HEK293 (cell line): ENCODE measurements around the gene PHF12.

Experiments
- GFI1B ChIP-seq: fragments of 450-650 bp; formaldehyde crosslinking; IDR thresholded peaks from 2 replicates; pipeline ENCODE4 v1.5.1; 2016; ENCODE audit warnings: missing biosample characterization, missing genetic modification characterization
- KLF7 ChIP-seq: fragments of 450-650 bp; formaldehyde crosslinking; IDR thresholded peaks from 2 replicates; pipeline ENCODE4 v1.5.1; 2016; ENCODE audit warnings: missing biosample characterization, missing genetic modification characterization, borderline replicate concordance
- OSR2 ChIP-seq: fragments of 450-650 bp; formaldehyde crosslinking; IDR thresholded peaks from 2 replicates; pipeline ENCODE4 v1.5.1; 2016; ENCODE audit warnings: missing biosample characterization, missing genetic modification characterization
- SP7 ChIP-seq: fragments of 450-650 bp; formaldehyde crosslinking; IDR thresholded peaks from 2 replicates; pipeline ENCODE4 v1.5.1; 2016; ENCODE audit warnings: missing biosample characterization, missing genetic modification characterization
- TRIM28 ChIP-seq: IDR thresholded peaks from 2 replicates; pipeline ENCODE4 v1.6.1; 2011; ENCODE audit warnings: low read length, control low read depth, borderline replicate concordance
- ZEB2 ChIP-seq: fragments of 450-650 bp; formaldehyde crosslinking; IDR thresholded peaks from 2 replicates; pipeline ENCODE4 v1.5.1; 2016; ENCODE audit warnings: missing biosample characterization, missing genetic modification characterization
- ZFHX2 ChIP-seq: fragments of 450-650 bp; formaldehyde crosslinking; conservative IDR thresholded peaks from 2 replicates; pipeline ENCODE4 v1.5.1; 2016; ENCODE audit warnings: missing biosample characterization, missing genetic modification characterization
- ZNF2 ChIP-seq: fragments of 450-650 bp; formaldehyde crosslinking; IDR thresholded peaks from 2 replicates; pipeline ENCODE4 v1.5.1; 2016; ENCODE audit warnings: missing biosample characterization, missing genetic modification characterization
- ZNF23 ChIP-seq: fragments of 450-650 bp; formaldehyde crosslinking; IDR thresholded peaks from 2 replicates; pipeline ENCODE4 v1.5.1; 2016; ENCODE audit warnings: missing biosample characterization, missing genetic modification characterization, borderline replicate concordance
- ZNF24 ChIP-seq: fragments of 450-650 bp; formaldehyde crosslinking; IDR thresholded peaks from 2 replicates; pipeline ENCODE4 v1.5.1; 2016; ENCODE audit warnings: missing biosample characterization, missing genetic modification characterization
- ZNF280D ChIP-seq: fragments of 450-650 bp; formaldehyde crosslinking; IDR thresholded peaks from 2 replicates; pipeline ENCODE4 v1.5.1; 2016; ENCODE audit warnings: missing biosample characterization, missing genetic modification characterization
- ZNF341 ChIP-seq: fragments of 450-650 bp; formaldehyde crosslinking; IDR thresholded peaks from 2 replicates; pipeline ENCODE4; 2016; ENCODE audit warnings: low read depth, missing biosample characterization, missing genetic modification characterization
- ZNF350 ChIP-seq: fragments of 450-650 bp; formaldehyde crosslinking; IDR thresholded peaks from 2 replicates; pipeline ENCODE4 v1.5.0; 2017; ENCODE audit warnings: missing biosample characterization, mild to moderate bottlenecking, missing genetic modification characterization
- ZNF37A ChIP-seq: fragments of 450-650 bp; IDR thresholded peaks from 2 replicates; pipeline ENCODE4 v1.5.1; 2018; ENCODE audit warnings: missing biosample characterization, missing genetic modification characterization
- ZNF426 ChIP-seq: fragments of 450-650 bp; formaldehyde crosslinking; IDR thresholded peaks from 2 replicates; pipeline ENCODE4 v1.5.1; 2017; ENCODE audit warnings: missing biosample characterization, missing genetic modification characterization, mild to moderate bottlenecking, inconsistent platforms, moderate library complexity
- ZNF449 ChIP-seq: fragments of 450-650 bp; formaldehyde crosslinking; IDR thresholded peaks from 2 replicates; pipeline ENCODE4 v1.5.1; 2017; ENCODE audit warnings: missing biosample characterization, mild to moderate bottlenecking, missing genetic modification characterization, moderate library complexity
- ZNF518A ChIP-seq: fragments of 450-650 bp; formaldehyde crosslinking; conservative IDR thresholded peaks from 2 replicates; pipeline ENCODE4 v1.5.1; 2016; ENCODE audit warnings: low read depth, missing biosample characterization, missing genetic modification characterization
- ZNF610 ChIP-seq: fragments of 450-650 bp; formaldehyde crosslinking; IDR thresholded peaks from 2 replicates; pipeline ENCODE4 v1.5.1; 2016; ENCODE audit warnings: missing biosample characterization, missing genetic modification characterization, borderline replicate concordance
- ZNF639 ChIP-seq: fragments of 450-650 bp; formaldehyde crosslinking; IDR thresholded peaks from 2 replicates; pipeline ENCODE4 v1.5.1; 2016; ENCODE audit warnings: missing biosample characterization, missing genetic modification characterization
- ZNF843 ChIP-seq: fragments of 450-650 bp; formaldehyde crosslinking; IDR thresholded peaks from 2 replicates; pipeline ENCODE4 v1.5.1; 2016; ENCODE audit warnings: missing biosample characterization, missing genetic modification characterization
- TF ChIP-seq, protein P1 (sequence below): fragments of 450-650 bp; formaldehyde crosslinking; IDR thresholded peaks from 2 replicates; pipeline ENCODE4 v1.5.1; 2016; ENCODE audit warnings: missing biosample characterization, missing genetic modification characterization
- TF ChIP-seq, protein P2 (sequence below): fragments of 450-650 bp; formaldehyde crosslinking; IDR thresholded peaks from 2 replicates; pipeline ENCODE4 v1.5.1; 2016; ENCODE audit warnings: missing biosample characterization, missing genetic modification characterization

The PHF12 gene

DNA sequence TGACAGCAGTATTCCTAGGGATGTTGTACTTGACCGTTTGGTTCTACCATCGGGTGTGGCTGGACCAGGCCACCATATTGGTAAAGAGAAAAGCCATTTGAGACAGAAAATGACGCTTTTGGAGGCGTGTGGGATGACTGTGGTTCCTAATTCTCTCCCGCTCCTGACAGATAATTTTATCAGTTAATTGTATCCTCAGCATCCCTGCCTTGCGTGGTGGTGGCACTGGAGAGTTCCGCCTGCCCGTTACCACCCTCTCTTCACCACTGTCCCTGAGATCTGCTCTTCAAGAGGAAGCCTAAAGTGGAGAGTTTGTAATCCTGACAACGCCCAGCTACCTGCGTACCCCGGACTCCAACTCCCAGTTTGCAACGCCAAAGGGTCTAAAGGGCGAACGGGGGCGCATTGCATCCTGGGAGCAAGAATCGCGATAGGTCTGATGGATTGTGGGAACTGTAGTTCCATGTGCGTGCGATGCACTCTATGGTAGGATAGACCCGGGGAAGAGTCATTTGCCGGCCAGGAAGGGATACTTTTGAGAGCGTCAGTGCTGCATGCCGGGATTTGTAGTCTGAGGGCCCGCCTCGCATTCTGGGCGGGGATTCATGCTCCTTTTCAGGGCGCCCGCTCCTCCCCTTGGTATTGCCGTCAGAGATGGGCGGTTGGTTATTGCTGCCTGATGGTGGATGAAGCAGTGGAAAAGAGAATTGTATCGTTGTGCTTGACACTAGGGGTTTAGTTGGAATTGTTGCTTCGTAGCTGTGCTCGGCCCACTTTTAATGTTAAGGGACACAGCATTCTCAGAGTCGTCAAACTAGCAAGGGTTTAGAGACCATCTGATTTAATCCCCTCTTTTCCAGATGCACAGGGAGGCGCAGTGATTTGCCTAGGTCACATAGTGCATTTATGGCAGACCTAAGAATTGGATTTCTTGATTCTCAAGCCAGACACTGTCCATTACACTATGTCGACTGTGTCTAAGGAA is 965 bp upstream of the PHF12 start (continued):
- TF ChIP-seq ZNF518A (tag by site-specific recombination) (peak; percentile 60), ZNF280D (tag by site-specific recombination) (peak; percentile 86; the same call in 1 of the 2 replicates), ZNF23 (tag by site-specific recombination) (no peak), ZNF426 (no peak), TRIM28 (peak; percentile 91), OSR2 (tag by site-specific recombination) (no peak), ZNF610 (tag by site-specific recombination) (peak; percentile 94), ZNF24 (0 out of 2 replicates have a peak, but pooled peaks have one; percentile 70), KLF7 (peak; percentile 97), GFI1B (tag by site-specific recombination) (peak; percentile 61), ZNF350 (tag by site-specific recombination) (no peak), SP7 (tag by site-specific recombination) (peak; percentile 67), ZNF2 (tag by site-specific recombination) (peak; percentile 89), ZFHX2 (tag by site-specific recombination) (peak; percentile 23; the same call in 1 of the 2 replicates), ZEB2 (tag by site-specific recombination) (peak; percentile 88), ZNF639 (peak; percentile 94), ZNF449 (tag by site-specific recombination) (peak; percentile 16; the same call in 1 of the 2 replicates), ZNF843 (tag by site-specific recombination) (0 out of 2 replicates have a peak, but pooled peaks have one; percentile 39), ZNF37A (tag by site-specific recombination) (no peak), ZNF341 (tag by site-specific recombination) (peak; percentile 19; the same call in 1 of the 2 replicates)
- TF ChIP-seq, protein P1, sequence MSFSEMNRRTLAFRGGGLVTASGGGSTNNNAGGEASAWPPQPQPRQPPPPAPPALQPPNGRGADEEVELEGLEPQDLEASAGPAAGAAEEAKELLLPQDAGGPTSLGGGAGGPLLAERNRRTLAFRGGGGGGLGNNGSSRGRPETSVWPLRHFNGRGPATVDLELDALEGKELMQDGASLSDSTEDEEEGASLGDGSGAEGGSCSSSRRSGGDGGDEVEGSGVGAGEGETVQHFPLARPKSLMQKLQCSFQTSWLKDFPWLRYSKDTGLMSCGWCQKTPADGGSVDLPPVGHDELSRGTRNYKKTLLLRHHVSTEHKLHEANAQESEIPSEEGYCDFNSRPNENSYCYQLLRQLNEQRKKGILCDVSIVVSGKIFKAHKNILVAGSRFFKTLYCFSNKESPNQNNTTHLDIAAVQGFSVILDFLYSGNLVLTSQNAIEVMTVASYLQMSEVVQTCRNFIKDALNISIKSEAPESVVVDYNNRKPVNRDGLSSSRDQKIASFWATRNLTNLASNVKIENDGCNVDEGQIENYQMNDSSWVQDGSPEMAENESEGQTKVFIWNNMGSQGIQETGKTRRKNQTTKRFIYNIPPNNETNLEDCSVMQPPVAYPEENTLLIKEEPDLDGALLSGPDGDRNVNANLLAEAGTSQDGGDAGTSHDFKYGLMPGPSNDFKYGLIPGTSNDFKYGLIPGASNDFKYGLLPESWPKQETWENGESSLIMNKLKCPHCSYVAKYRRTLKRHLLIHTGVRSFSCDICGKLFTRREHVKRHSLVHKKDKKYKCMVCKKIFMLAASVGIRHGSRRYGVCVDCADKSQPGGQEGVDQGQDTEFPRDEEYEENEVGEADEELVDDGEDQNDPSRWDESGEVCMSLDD (tag by site-specific recombination), result 0 out of 2 replicates have a peak, but pooled peaks have one; percentile 48
- TF ChIP-seq, protein P2, sequence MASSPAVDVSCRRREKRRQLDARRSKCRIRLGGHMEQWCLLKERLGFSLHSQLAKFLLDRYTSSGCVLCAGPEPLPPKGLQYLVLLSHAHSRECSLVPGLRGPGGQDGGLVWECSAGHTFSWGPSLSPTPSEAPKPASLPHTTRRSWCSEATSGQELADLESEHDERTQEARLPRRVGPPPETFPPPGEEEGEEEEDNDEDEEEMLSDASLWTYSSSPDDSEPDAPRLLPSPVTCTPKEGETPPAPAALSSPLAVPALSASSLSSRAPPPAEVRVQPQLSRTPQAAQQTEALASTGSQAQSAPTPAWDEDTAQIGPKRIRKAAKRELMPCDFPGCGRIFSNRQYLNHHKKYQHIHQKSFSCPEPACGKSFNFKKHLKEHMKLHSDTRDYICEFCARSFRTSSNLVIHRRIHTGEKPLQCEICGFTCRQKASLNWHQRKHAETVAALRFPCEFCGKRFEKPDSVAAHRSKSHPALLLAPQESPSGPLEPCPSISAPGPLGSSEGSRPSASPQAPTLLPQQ, result peak; percentile 41; the same call in 1 of the 2 replicates
